ENCODE results near the gene SLC32A1.

SLC32A1 gene

DNA sequence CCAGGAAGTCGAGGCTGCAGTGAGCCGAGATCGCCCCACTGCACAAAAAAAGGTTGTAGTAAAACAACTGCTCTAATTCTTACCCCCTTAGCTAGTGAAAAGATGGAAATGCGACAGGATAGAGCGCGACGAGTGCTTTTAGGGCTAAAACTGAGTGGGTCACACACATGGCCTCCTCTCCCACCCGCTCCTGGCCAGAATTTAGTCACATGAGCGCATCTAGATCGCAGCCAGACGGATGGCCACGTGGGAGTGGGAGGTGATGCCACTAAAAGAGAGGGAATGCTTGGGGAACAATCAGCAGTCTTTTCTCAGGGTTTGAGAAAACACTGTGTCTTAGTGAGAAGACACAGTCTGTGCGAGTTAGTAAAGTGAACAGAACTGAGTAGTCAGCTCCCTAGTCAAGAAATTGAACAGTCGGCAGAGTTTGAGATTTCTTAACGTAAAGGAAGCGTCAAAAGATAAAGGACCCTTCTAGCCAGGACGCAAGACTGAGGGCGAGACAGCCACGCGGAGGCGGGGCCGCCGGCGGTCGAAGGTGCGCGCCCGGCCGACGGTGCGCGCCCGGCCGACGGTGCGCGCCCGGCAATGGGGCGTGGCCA lies 23.3 kb downstream of the SLC32A1 start:
- H3K27ac ChIP-seq, result no peak overlapping the region

DNA sequence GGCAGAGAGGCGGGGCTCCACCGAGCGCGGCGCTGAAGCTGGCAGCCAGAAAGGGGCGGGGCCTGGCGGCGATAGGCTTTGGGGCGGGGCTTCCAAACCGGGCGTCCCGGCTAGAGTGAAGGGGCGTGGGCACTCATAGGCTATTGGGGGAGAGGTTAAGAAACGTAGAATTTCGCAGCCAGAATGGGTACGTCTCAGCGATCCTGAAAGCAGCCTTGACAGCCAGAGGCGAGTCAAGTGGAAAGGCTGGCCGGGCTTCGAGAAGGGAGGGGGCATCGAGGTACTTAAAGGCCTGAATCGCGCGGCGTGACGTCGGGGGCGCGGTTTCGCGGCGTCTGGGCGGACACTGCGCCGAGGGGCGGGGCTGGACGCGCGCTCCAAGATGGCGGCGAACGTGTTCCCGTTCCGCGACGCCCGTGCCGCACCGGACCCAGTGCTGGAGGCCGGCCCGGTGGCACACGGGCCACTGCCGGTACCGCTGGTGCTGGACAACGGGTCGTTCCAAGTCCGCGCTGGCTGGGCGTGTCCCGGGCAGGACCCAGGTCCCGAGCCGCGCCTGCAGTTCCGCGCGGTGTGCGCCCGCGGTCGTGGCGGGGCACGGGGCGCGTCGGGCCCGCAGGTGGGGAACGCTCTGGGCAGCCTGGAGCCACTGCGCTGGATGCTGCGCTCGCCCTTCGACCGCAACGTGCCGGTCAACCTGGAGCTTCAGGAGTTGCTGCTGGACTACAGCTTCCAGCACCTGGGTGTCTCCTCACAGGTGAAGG lies 24.0 kb downstream of the SLC32A1 start, which contains the start of gene ACTR5:
ACTR5 (plus strand) TSS at position 364 of the 764 bp plus-strand sequence; CDS start at position 383, 19 bp downstream.
- TF ChIP-seq, protein P1, sequence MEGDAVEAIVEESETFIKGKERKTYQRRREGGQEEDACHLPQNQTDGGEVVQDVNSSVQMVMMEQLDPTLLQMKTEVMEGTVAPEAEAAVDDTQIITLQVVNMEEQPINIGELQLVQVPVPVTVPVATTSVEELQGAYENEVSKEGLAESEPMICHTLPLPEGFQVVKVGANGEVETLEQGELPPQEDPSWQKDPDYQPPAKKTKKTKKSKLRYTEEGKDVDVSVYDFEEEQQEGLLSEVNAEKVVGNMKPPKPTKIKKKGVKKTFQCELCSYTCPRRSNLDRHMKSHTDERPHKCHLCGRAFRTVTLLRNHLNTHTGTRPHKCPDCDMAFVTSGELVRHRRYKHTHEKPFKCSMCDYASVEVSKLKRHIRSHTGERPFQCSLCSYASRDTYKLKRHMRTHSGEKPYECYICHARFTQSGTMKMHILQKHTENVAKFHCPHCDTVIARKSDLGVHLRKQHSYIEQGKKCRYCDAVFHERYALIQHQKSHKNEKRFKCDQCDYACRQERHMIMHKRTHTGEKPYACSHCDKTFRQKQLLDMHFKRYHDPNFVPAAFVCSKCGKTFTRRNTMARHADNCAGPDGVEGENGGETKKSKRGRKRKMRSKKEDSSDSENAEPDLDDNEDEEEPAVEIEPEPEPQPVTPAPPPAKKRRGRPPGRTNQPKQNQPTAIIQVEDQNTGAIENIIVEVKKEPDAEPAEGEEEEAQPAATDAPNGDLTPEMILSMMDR (conservative IDR thresholded peaks at IDR 0.05; ENCODE audit: low read depth, low read length), result no peak
- Histone ChIP-seq H3K4me1 (ENCODE audit: low read depth, poor library complexity, severe bottlenecking) (peaks cover 19% of the 10 kb centered on the region), H3K9ac (peak within 1 kb of the TSS; percentile 65), H3K79me2 (ENCODE audit: insufficient read depth, low read depth) (peaks cover 25% of the 10 kb centered on the region; the same call in 1 of the 2 replicates), H2AFZ (ENCODE audit: low read depth) (peak within 1 kb of the TSS; percentile 99), H3K4me3 (IDR thresholded peaks at IDR 0.05; ENCODE audit: insufficient read depth, low read depth, low read length) (no peak within 1 kb of the TSS), H4K20me1 (ENCODE audit: insufficient read depth) (no peaks in the 10 kb centered on the region), H3K27me3 (ENCODE audit: insufficient read depth, low read depth) (no peaks in the 10 kb centered on the region), H3K27ac (peak within 1 kb of the TSS; percentile 33; the same call in 1 of the 2 replicates), H3K36me3 (ENCODE audit: insufficient read depth) (no peaks in the 10 kb centered on the region), H3K4me2 (peak within 1 kb of the TSS; percentile 97)

More for the DNA sequence above, 23.3 kb downstream of the SLC32A1 start:
- TF ChIP-seq, protein P1 (conservative IDR thresholded peaks at IDR 0.05; ENCODE audit: low read depth, low read length), result no peak
- H3K27me3 ChIP-seq (ENCODE audit: insufficient read depth, low read depth), result no peaks in the 10 kb centered on the region
- H3K79me2 ChIP-seq (ENCODE audit: insufficient read depth, low read depth), result peaks cover 25% of the 10 kb centered on the region; the same call in 1 of the 2 replicates
- peak overlapping the region; percentile 95 for H3K4me2 ChIP-seq
- H3K4me3 ChIP-seq (IDR thresholded peaks at IDR 0.05; ENCODE audit: insufficient read depth, low read depth, low read length), result no peak overlapping the region
- H3K36me3 ChIP-seq (ENCODE audit: insufficient read depth), result no peaks in the 10 kb centered on the region
- H3K4me1 ChIP-seq (ENCODE audit: low read depth, poor library complexity, severe bottlenecking), result peaks cover 19% of the 10 kb centered on the region
- H4K20me1 ChIP-seq (ENCODE audit: insufficient read depth), result no peaks in the 10 kb centered on the region
- 0 out of 2 replicates have a peak overlapping the region, but pooled peaks have one; percentile 25 for H3K9ac ChIP-seq
- H2AFZ ChIP-seq (ENCODE audit: low read depth), result peak overlapping the region; percentile 99

DNA sequence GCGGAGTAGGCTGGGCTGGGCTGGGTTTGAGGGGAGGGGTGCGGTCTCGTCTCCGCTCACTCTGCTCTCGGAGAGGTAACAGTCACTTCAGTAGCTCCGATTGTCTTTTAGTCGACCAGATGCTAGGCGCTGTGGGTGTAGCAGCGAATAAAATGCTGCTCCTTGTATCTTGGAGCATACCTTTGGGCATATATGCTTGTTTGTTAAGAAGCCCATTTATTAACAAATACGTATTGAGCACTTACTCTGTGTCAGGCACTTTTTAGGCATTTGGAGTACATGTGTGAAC lies 24.5 kb downstream of the SLC32A1 start:
- TF ChIP-seq, protein P1 (conservative IDR thresholded peaks at IDR 0.05; ENCODE audit: low read depth, low read length), result no peak
- peak overlapping the region; percentile 99 for H2AFZ ChIP-seq (ENCODE audit: low read depth)
- H3K27ac ChIP-seq, result peak overlapping the region; percentile 33; the same call in 1 of the 2 replicates
- H4K20me1 ChIP-seq (ENCODE audit: insufficient read depth), result no peaks in the 10 kb centered on the region
- H3K4me2 ChIP-seq, result peak overlapping the region; percentile 97
- no peak overlapping the region for H3K4me3 ChIP-seq (IDR thresholded peaks at IDR 0.05; ENCODE audit: insufficient read depth, low read depth, low read length)
- peaks cover 22% of the 10 kb centered on the region for H3K4me1 ChIP-seq (ENCODE audit: low read depth, poor library complexity, severe bottlenecking)
- no peaks in the 10 kb centered on the region for H3K36me3 ChIP-seq (ENCODE audit: insufficient read depth)
- H3K27me3 ChIP-seq (ENCODE audit: insufficient read depth, low read depth), result no peaks in the 10 kb centered on the region
- peak overlapping the region; percentile 65 for H3K9ac ChIP-seq
- H3K79me2 ChIP-seq (ENCODE audit: insufficient read depth, low read depth), result peaks cover 25% of the 10 kb centered on the region; the same call in 1 of the 2 replicates

DNA sequence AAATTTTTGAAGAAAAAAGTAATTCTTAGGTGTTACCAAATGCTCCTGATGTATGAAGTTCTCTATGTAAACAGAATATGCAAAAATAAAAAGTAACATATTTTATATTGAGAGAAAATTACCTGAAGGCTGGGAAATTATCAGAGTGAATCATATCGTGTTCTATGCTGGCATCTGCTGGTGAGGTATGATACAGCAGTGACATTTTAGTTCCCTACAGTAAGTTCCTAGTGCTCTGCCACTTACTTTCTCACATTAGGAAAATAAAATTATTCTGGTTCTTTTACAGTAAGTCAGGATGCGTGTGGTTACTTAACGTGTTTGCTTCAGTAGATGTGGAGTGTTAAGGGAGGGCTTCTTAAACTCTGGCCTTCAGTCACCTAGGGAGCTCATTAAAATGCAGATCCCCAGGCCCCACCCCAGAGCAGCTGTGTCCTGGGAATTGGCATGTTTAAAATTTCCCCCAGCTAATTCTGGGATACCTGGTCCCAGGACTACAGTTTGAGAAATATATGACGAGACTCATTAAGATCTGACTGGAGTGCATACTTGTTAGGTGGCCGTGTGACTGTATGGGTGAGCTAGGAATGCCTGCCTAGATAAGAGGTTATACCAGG lies 27.2 kb downstream of the SLC32A1 start:
- no peaks in the 10 kb centered on the region for H4K20me1 ChIP-seq (ENCODE audit: insufficient read depth)
- no peak overlapping the region for H3K27ac ChIP-seq
- TF ChIP-seq, protein P1 (conservative IDR thresholded peaks at IDR 0.05; ENCODE audit: low read depth, low read length), result peak; percentile 71
- no peak overlapping the region for H3K9ac ChIP-seq
- peaks cover 25% of the 10 kb centered on the region; the same call in 1 of the 2 replicates for H3K79me2 ChIP-seq (ENCODE audit: insufficient read depth, low read depth)
- H3K4me3 ChIP-seq (IDR thresholded peaks at IDR 0.05; ENCODE audit: insufficient read depth, low read depth, low read length), result no peak overlapping the region
- H3K4me2 ChIP-seq, result no peak overlapping the region
- no peaks in the 10 kb centered on the region for H3K36me3 ChIP-seq (ENCODE audit: insufficient read depth)
- no peaks in the 10 kb centered on the region for H3K27me3 ChIP-seq (ENCODE audit: insufficient read depth, low read depth)
- H3K4me1 ChIP-seq (ENCODE audit: low read depth, poor library complexity, severe bottlenecking), result peaks cover 49% of the 10 kb centered on the region
- no peak overlapping the region for H2AFZ ChIP-seq (ENCODE audit: low read depth)
